HG03097 (cell line): ENCODE measurements around the gene ARRB1.

Source experiments
- ATAC-seq: cut with Tn5 transposase; IDR thresholded peaks from one replicate; pipeline ENCODE4 v1.9.1; 2021; ENCODE audit not compliant: unreplicated experiment, low FRiP score

ARRB1 gene

DNA sequence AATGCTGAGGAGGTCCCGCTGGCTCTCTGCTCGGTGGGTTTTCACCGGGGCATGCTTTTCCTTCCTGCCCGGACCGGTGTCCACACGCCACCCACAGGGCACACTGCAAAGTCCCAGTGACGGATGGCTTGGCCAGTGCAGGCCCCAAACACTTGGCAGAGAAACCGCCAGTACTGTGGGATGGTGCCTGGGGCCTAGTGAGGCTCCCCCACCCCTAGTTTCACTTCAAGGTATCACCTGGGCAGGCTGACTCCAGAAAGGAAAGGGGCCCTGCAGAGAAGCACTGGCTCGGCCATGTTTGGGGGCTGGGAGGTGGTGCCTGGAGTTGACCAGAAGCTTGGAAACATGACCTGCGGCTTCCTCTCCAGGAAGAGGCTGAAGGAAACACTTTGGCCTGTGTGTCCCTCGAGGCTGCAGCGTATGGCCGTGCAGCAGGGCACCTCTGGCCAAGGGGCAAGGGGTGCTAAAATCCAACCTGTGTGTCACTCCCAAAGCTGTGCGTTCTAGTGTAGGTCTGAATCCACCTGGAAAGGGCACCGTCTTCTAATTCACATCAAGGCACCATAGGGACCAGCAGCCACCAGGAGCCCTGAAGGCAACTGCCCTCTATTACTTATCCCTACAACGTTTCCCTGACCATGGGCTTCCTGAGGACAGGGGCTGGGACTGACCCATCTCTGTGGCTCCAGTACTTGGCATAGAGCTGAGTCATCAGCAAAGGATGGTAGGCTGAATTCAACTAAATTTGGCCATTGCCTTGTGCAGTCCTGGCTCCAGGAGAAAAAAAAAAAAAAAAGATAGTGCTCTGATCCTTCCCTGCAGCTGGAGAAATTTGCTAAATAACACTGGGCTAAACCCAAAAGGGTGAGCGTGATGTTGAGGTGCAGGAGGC lies 88.3 kb downstream of the ARRB1 start:
- no peak for ATAC-seq

DNA sequence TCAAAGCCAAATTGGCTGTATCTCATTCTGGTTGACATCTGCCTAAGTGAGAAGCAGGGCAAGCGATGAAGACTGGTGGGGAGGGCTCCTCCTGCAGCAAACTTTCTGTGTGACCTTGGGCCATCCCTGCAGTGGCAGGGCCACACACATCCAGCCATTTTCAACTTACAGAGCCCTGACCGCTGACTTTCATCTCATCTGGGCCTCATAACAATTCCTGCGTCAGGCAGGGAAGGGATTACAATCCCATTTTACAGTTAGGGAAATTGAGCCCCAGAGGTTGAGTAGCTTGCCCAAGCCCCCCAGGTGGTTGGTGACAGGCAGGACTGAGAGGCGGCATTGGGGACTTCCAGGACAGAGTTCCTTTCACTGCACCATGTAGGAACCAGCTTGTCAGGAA lies 89.0 kb downstream of the ARRB1 start:
- no peak for ATAC-seq

DNA sequence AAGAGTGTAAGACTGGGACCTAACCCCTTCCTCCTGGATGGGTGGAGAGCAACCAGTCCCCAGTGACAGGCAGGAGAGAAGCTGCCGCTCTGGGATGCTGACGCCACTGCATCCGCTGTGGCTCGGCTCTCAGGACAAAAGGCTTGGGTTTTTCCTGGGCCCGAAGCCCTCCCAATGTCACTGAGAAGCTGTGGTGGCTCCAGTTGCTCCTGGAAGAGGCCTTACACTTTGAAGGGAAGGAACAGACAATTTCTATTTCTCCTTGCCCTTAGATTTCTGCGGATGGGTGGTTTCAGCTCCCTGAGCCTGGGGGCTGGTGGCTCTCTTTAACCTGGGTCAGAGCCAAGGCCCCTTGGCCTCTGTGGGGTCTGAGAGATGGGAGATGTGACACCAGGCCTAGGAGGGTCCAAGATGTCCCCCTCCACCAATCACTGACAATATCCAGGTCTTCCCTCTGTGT lies 89.5 kb downstream of the ARRB1 start:
- no peak for ATAC-seq

DNA sequence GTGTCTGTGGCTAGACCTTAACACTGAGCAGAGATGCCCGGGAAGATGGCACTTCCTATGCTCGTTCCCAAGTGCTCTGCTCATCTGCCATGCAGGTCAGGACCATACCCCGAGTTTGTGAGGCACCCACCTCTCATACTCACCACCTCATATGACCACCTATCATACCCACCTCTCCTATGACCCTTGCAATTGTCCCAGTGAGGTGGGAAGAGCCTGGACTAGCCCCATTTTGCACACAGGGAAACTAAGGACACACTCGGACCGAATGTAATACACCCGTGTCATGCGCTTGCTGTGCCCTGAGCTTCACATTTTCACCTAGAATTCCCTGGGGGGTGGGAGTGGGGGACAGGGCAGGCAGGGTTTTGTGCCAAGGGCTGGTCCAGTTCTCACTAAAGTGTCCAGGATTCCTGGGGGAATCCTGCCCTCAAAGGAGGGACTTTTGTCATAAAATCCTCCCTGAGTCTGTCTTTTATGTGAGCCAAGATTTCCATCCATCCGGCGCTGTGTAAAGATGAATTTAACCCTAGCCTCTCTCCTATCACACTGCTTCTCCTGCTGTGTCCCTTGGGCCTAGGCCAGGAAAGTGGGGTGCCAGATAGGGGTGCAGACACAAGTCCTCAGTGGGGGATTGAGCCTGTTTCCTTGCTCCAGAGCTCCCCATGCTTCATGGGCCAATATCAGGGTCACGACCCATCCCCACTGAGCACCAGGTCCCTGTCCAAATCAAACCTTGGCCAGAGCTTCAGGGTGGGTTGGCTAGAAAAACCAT lies 90.9 kb downstream of the ARRB1 start:
- ATAC-seq = no peak

DNA sequence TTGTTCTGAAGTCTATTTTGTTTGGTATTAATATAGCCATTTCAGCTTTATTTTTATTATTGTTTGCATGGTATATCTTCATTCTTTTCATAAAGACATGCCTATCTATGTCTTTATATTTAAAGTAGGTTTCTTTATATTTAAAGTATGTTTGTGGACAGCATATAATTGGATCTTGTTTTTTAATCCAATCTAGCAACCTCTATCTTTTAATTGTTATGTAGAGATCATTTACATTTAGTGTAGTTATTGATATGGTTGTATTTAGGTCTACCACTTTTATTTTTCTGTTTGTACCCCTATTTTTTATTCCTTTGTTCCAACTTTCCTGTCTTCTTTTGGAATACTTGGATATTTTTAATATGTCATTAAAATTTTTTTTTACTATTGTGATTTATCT lies 97.1 kb downstream of the ARRB1 start:
- ATAC-seq = no peak

DNA sequence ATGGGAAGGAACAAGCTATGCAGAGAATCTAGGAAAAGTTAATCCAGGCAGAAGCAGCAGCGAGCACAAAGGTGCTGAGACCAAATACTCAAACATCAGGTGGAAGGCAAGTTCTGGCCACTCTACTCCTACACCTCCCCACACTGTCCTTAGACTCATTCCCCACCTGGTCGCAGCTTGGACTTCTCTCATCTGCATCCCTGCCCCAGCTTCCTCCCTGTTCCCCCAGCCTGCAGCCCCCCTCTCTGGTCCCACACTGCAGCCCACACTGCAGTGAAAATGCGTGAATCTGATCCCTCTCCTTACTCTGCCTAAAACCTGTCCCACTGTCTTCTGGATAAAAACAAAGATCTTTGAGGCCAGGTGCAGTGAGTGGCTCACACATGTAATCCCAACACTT lies 101.8 kb downstream of the ARRB1 start:
- ATAC-seq = no peak

DNA sequence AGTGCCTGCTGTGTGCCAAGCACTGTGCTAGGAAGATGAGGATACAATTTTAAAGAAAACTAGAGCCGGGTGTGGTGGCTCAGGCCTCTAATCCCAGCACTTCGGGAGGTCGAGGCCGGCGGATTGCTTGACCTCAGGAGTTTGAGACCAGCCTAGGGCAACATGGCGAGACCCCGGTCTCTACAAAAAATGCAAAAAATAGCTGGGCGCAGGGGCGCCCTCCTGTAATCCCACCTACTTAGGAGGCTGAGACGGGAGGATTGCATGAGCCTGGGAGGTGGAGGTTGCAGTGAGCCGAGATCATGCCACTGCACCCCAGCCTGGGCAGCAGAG lies 102.6 kb downstream of the ARRB1 start:
- ATAC-seq = no peak

DNA sequence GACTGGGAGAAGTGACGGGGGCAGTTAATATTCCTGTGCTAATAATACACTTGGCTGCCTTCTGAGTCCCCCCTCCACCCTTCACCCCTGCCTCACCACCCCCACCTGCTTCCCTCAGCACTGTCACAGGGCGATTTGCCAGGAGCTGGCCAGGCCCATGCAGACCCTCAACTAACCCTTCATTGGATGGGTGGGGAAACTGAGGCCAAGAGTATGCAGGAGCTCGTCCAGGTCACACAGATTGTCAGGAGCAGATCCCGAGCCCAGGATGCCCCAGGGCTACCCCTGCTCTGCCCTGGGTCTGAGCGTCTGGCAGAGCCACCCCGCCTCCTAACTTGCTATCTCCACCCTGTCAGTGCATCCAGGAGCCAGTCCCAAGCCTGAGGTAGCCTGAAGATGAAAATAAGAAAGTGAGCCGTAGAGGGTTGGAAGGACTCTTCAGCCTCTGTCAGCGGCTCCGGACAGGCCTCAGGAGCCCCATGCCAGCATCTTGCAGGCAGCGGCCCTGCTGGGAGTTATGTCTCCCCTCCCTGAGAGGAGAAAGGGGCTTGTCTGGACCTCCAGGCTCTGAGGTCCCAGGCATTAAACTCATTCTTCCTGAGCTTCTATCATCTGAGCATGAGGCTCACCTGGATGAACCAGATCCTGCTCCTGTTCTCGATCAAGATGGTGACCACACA lies 104.7 kb downstream of the ARRB1 start:
- ATAC-seq = no peak

DNA sequence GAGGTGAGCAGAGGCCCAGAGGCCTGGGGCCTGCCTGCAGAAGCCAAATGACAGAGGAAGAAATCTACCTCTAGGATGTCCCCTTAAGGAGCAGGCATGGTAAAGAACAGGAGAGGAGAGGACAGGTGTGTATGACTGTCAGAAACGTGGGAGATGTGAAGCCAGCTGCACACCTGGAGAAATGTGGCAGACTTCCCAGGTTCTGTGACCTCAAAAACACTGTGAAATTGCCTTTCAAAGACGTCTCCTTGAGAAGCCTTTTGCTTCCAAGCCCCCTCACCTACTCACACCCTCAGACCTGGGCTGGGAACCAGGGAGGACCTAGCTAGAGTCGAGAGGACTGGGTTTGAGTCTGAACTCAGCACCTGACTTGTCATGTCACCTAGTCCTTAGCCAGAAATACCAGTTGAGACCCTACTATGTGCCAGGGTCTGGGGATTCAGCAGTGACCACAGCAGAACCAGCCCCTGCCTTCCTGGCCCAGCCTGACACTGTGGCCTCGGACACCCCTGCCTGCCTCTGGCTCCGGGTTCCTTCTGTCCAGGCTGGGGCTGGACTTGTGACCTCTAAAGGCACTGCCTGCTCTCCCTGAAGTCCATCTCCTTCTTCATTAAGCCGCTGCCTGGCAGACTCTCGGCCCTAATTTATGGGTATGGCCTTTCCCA lies 105.3 kb downstream of the ARRB1 start:
- no peak for ATAC-seq

DNA sequence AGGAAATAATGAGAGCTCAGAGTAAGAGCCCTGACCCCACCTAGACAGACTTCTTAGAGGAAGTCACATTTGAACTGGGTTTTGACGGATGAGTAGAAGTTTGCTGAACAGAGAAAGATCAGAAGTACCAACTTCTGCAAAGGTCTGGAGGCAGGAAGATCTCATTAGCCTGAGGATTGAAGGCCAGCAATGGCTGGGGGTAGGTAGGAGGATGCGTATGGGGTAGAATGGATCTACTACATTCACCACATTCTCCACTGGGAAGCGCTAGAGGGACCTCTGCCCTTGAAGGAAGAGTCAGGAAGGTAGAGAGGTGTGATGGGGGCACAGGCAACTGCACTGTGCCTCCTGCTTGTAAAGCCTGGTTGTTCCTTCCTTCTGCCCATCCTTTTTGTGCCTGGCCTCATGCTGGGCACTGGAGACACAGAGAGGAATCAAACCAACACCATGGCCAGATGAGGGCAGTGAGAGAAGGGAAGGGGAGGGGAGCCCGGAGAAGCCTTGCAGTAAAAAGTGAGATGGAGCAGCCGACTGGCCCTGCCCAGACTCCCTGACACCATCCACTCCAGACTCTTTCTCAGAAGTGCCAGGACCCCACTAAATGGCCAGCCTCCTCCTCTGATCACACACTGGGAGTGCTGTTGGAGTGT lies 106.0 kb downstream of the ARRB1 start:
- no peak for ATAC-seq

DNA sequence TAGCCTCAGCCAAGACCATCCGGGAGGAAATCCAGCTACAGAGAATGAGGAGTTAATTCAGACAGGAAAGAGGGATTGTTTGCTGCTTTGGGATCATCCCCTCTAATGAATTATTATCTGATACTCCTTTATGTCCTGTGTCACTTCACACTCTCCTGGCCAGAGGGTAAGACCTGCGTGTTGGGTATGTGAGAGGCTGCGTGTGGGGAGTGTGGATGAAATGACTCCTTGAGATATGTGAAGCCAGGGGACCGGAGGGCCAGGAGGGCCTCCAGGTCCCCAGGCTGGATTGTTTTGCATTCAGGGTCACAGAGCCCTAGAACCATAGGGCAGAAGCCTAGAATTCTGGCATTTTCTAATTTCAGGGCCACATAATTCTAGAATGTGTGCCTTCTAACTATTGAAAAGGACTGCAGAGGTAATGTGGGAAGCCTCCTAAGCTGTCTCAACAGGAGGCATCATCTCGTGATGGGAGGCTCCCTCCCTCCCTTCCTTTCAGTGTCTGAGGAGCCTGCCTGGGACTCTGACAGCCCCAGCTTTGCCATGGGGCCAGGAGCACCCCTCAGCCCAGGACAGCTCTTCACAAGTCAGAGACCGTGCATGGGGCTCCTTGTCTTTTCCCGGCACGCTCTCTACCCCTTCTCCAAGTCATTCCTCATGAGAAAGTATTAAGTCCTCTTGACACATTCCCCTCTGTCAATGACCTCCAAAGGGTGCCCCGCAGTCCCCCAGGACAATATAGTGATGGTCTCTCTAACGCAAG lies 107.2 kb downstream of the ARRB1 start:
- no peak for ATAC-seq

DNA sequence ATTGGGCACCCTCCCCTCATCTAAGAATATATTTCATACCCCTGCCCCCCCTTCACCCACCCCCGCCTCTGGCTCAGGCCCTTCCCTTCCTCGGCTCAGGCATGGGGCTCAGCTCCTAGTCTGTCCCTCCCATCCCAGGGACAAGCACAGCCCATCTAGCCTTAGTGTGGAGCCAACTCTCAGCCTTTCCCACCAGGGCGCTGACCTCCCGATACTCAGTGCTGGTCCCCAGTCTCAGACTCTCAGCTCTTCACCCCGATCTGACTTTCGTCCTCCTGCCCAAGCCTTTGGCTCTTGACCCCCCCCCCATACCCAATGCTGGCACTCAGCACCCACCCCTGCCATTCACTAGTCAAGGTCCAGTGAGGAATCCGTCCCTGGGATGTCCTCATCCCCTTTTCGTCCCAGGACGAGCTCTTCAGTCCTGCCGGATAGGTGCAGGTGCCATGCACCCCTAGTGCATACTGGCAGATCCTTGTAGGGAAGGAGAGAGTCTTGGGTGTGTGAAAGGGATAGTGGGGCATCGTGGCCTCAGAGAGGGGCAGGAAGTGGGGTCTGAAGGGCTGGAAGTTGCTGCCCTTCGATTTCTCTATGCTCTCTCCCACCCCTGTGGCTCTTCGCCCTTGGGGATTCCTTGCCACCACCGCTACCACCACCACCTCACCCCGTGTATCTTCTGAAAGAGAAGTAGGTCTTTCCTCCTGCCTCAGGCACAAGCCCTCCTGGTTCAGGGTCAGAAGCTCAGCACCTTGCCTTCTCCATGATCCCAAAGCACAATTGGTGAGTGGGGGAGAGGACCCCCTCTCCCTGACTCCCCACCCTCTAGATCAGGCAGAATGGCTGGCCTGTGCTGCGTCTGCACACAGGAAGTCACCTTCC lies 108.5 kb downstream of the ARRB1 start:
- ATAC-seq = no peak

DNA sequence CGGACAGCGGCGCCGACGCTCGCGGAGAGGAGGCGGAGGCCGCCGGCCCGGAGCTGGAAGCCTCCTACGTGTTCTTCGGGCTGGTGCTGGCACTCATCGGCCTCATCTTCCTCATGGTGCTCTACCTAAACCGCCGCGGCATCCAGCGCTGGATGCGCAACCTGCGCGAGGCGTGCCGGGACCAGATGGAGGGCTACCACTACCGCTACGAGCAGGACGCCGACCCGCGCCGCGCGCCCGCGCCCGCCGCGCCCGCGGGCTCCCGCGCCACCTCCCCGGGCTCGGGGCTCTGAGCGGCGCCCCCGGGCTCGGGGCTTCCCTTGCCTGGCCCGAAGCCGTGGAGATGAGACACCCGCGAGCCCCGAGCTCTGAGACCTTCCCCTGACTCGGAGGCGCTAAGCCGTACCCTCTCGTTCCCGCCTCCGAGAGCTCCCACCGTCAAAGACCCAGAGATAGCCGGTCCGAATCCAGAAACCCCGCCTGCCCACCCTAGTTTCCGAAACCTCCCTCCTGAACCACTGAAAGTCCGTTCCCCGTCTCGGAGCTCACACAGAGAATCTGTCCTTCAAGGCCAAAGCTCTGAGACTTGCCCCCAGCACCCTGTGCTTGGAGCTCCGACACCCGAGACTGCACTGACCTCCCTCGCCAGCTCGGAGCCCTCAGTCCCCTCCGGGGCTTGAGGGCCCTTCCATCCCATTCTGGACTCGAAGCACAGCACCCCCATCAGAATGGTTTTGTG lies 109.4 kb downstream of the ARRB1 start:
- ATAC-seq = no peak

DNA sequence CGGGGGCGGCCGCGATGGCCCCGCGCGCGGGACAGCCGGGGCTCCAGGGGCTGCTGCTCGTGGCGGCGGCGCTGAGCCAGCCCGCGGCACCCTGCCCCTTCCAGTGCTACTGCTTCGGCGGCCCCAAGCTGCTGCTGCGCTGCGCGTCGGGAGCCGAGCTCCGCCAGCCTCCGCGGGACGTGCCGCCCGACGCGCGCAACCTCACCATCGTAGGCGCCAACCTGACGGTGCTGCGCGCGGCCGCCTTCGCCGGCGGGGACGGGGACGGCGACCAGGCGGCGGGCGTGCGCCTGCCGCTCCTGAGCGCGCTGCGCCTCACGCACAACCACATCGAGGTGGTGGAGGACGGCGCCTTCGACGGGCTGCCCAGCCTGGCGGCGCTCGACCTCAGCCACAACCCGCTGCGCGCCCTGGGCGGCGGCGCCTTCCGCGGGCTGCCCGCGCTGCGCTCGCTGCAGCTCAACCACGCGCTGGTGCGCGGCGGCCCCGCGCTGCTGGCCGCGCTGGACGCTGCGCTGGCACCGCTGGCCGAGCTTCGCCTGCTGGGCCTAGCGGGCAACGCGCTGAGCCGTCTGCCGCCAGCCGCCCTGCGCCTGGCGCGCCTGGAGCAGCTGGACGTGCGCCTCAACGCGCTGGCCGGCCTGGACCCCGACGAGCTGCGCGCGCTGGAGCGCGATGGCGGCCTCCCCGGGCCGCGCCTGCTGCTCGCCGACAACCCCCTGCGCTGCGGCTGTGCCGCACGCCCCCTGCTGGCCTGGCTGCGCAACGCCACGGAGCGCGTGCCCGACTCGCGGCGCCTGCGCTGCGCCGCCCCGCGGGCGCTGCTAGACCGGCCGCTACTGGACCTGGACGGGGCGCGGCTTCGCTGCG lies 110.2 kb downstream of the ARRB1 start:
- ATAC-seq = peak; percentile 61

DNA sequence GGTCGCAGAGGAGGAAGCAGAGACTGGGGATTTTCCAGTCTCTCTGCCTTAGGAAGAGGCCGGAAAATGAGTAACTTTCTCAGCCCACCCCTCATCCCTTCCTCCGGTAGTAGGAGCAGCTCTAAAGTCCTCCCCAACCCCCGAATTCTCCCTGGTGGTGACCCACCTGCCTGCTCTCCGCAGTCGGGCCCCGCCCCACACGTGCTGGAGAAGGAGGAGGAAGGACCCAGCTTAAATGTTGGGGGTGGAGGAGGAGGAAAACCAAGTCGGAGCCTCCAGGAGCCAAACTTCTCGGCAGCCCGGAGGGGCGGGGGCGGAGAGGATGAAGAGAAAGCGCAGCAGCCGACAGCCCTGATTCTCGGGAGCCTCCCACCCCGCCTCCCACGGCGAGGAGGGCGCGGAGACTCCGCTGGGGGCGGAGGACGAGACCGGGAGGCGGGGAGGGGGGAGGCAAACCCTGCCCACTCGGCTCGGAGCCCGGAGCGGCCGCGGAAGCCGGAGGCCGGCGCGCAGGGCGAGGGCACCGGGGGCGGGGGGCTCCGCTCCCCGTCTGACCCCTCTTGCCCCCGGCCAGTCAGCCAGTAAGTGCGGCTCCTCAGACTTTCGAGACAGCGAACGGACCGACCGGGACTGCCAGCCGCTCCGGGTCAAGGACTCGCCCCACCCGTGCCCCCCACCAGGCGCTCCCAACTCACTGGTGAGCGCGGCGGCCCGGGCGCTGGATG lies 111.0 kb downstream of the ARRB1 start, which contains the start of gene TPBGL:
Gene TPBGL (plus strand): TSS at position 464 of the 725 bp plus-strand sequence. CDS start 276 bp downstream, outside the sequence.
- ATAC-seq = no peak
